ENCODE results near the gene ZFYVE19. TPM values are rescaled to one million over a fixed set of nuclear protein-coding genes. Genes with fewer than 3 reads are reported as not detected.
A peak's percentile ranks its signal among the peaks of the same experiment; 100 is the strongest.

Gene ZFYVE19
- total RNA-seq, 1 donor from 2014 or later, result 25.2 TPM

- Mint-ChIP-seq H3K36me3 (ENCODE audit: low read depth) (peaks cover 19% of the 10 kb centered on the region), H3K27me3 (no peaks in the 10 kb centered on the region), H3K4me3 (no peak overlapping the region), H3K9me3 (no peaks in the 10 kb centered on the region), H3K27ac (no peak overlapping the region), H3K4me1 (peaks cover 8% of the 10 kb centered on the region)
- ATAC-seq (ENCODE audit: low read depth) (no peak), DNase-seq (no peak)
- intact Hi-C loops (cut with micrococcal nuclease), result no loop called here
- no peak for TF ChIP-seq CTCF (IDR thresholded peaks at IDR 0.05)
- ChIA-PET CTCF (interaction anchor here (0.6 to 6.7 kb wide), 5 partner anchors 35 to 586 kb away, joined by 4 to 203 read pairs (median 15); partner anchors contain the start of gene VPS18), POLR2A (interaction anchor here (1.4 kb wide), 1 partner anchor 38 kb away, joined by 3 read pairs; the partner anchor contains the start of gene VPS18)
These were observed 48.9 kb downstream of the ZFYVE19 start for GRCh38 chr15:40855706-40856234.

GRCh38 chr15:40856746-40857145 is 49.9 kb downstream of the ZFYVE19 start:
- DNase-seq (no peak), ATAC-seq (ENCODE audit: low read depth) (no peak)
- intact Hi-C loops (cut with micrococcal nuclease), result loop anchor here (1.0 kb wide), 4 partner anchors 18 to 329 kb away; partner anchors contain the start of genes RHOV and VPS18
- Mint-ChIP-seq H3K27me3 (no peaks in the 10 kb centered on the region), H3K9me3 (no peaks in the 10 kb centered on the region), H3K27ac (no peak overlapping the region), H3K4me3 (no peak overlapping the region), H3K36me3 (ENCODE audit: low read depth) (peaks cover 16% of the 10 kb centered on the region), H3K4me1 (peaks cover 8% of the 10 kb centered on the region)
- no peak for TF ChIP-seq CTCF (IDR thresholded peaks at IDR 0.05)
- ChIA-PET CTCF (interaction anchor here (0.6 to 6.7 kb wide), 11 partner anchors 10 to 329 kb away, joined by 3 to 203 read pairs (median 21); partner anchors contain the start of genes RHOV, SPINT1 and VPS18), POLR2A (interaction anchor here (1.5 kb wide), 1 partner anchor 35 kb away, joined by 6 read pairs; no protein-coding TSS in a partner anchor)

- H3K4me1 Mint-ChIP-seq, result peaks cover 8% of the 10 kb centered on the region
- CTCF ChIA-PET, result interaction anchor here (0.6 to 6.7 kb wide), 23 partner anchors 11 to 328 kb away, joined by 3 to 203 read pairs (median 5); partner anchors contain the start of genes RHOV, RPUSD2, SPINT1 and VPS18
- peaks cover 16% of the 10 kb centered on the region for H3K36me3 Mint-ChIP-seq (ENCODE audit: low read depth)
- POLR2A ChIA-PET, result interaction anchor here (0.5 to 2.7 kb wide), 9 partner anchors 8 to 686 kb away, joined by 3 to 28 read pairs (median 6); partner anchors contain the start of genes RPAP1, SPINT1 and VPS18
- H3K9me3 Mint-ChIP-seq, result no peaks in the 10 kb centered on the region
- H3K4me3 Mint-ChIP-seq, result no peak overlapping the region
- peak; percentile 98 for ATAC-seq (ENCODE audit: low read depth)
- no peak for TF ChIP-seq CTCF (IDR thresholded peaks at IDR 0.05)
- H3K27ac Mint-ChIP-seq, result no peak overlapping the region
- peak; percentile 80 for DNase-seq
- H3K27me3 Mint-ChIP-seq, result no peaks in the 10 kb centered on the region
- intact Hi-C loops (cut with micrococcal nuclease), result loop anchor here (1.0 to 2.0 kb wide), 5 partner anchors 17 to 328 kb away; partner anchors contain the start of genes RHOV and VPS18
These were observed 50.9 kb downstream of the ZFYVE19 start for GRCh38 chr15:40857601-40858341.

- ChIA-PET CTCF (interaction anchor here (0.6 to 6.7 kb wide), 20 partner anchors 9 to 327 kb away, joined by 3 to 203 read pairs (median 6); partner anchors contain the start of genes RHOV, SPINT1 and VPS18), POLR2A (interaction anchor here (0.6 to 2.7 kb wide), 5 partner anchors 14 to 103 kb away, joined by 5 to 28 read pairs (median 7); partner anchors contain the start of genes SPINT1 and VPS18)
- Mint-ChIP-seq H3K4me3 (no peak overlapping the region), H3K4me1 (peaks cover 8% of the 10 kb centered on the region), H3K9me3 (no peaks in the 10 kb centered on the region), H3K27ac (no peak overlapping the region), H3K27me3 (no peaks in the 10 kb centered on the region), H3K36me3 (ENCODE audit: low read depth) (peaks cover 11% of the 10 kb centered on the region)
- DNase-seq (no peak), ATAC-seq (ENCODE audit: low read depth) (no peak)
- no peak for TF ChIP-seq CTCF (IDR thresholded peaks at IDR 0.05)
- intact Hi-C loops (cut with micrococcal nuclease), result loop anchor here (2.0 kb wide), 1 partner anchor 164 kb away; no protein-coding TSS in a partner anchor
These were observed 51.8 kb downstream of the ZFYVE19 start for GRCh38 chr15:40858706-40859105.
